Liver (tissue), 9 donors: ENCODE measurements around the gene SPTAN1. TPM values are rescaled to one million over a fixed set of nuclear protein-coding genes. Genes with fewer than 3 reads are reported as not detected.

ENCODE experiments used
- DNase-seq: peaks from one replicate; pipeline ENCODE4 v3.0.0-alpha.2; 2017; ENCODE audit warnings: low spot score
- H3K27ac ChIP-seq, 2 donors: one replicate each; pipeline ENCODE4 v1.7.0; 2013; ENCODE audit warnings: inconsistent platforms in 2 of 2, low read length in 2 of 2, control low read depth in 1 of 2, low read depth in 1 of 2, mild to moderate bottlenecking in 1 of 2
- H3K27me3 ChIP-seq, 4 donors: one replicate each; pipeline versions ENCODE4 v1.6.1 to v1.7.0; 2013; ENCODE audit warnings: low read length in 3 of 4, inconsistent platforms in 1 of 4, mild to moderate bottlenecking in 1 of 4, moderate library complexity in 1 of 4; ENCODE audit not compliant: control insufficient read depth in 4 of 4, insufficient read depth in 4 of 4
- H3K36me3 ChIP-seq, 4 donors: one replicate each; pipeline versions ENCODE4 v1.6.1 to v1.7.0; 2013; ENCODE audit warnings: low read length in 3 of 4, mild to moderate bottlenecking in 3 of 4, low read depth in 1 of 4, moderate library complexity in 1 of 4; ENCODE audit not compliant: control insufficient read depth in 4 of 4, insufficient read depth in 3 of 4
- H3K4me1 ChIP-seq, 4 donors: one replicate each; pipeline versions ENCODE4 v1.6.1 to v1.7.0; 2013; ENCODE audit warnings: low read length in 3 of 4, mild to moderate bottlenecking in 3 of 4, moderate library complexity in 1 of 4; ENCODE audit not compliant: control insufficient read depth in 4 of 4, insufficient read depth in 4 of 4
- H3K4me3 ChIP-seq, 3 donors: one replicate each; pipeline versions ENCODE4 v1.6.1 to v1.7.0; 2013; ENCODE audit warnings: low read length in 3 of 3, control low read depth in 1 of 3, low read depth in 1 of 3, mild to moderate bottlenecking in 1 of 3
- H3K9ac ChIP-seq, 2 donors: one replicate each; pipeline ENCODE4 v1.7.0; 2013; ENCODE audit warnings: low read length in 2 of 2, mild to moderate bottlenecking in 2 of 2, moderate library complexity in 2 of 2, control low read depth in 1 of 2, low read depth in 1 of 2
- H3K9me3 ChIP-seq, 4 donors: one replicate each; pipeline versions ENCODE4 v1.6.1 to v1.7.0; 2013; ENCODE audit warnings: low read length in 3 of 4; ENCODE audit not compliant: control insufficient read depth in 4 of 4
- ATF3 ChIP-seq: IDR thresholded peaks from 2 replicates; pipeline ENCODE4 v1.6.1; 2016; ENCODE audit warnings: antibody characterized with exemption
- EGR1 ChIP-seq, 2 donors: IDR thresholded peaks; 2 replicates each; pipeline ENCODE4 v1.6.1; 2016 to 2018; ENCODE audit warnings: antibody characterized with exemption in 2 of 2, low read depth in 2 of 2
- FOXA1 ChIP-seq: IDR thresholded peaks from 2 replicates; pipeline ENCODE4 v1.6.1; 2016; ENCODE audit warnings: antibody characterized with exemption
- FOXA2 ChIP-seq: IDR thresholded peaks from 2 replicates; pipeline ENCODE4 v1.6.1; 2016; ENCODE audit warnings: antibody characterized with exemption
- GABPA ChIP-seq, 2 donors: IDR thresholded peaks in 1 of 2; conservative IDR thresholded peaks in 1 of 2; 2 replicates each; pipeline ENCODE4 v1.6.1; 2016; ENCODE audit warnings: antibody characterized with exemption in 2 of 2, mild to moderate bottlenecking in 1 of 2, moderate library complexity in 1 of 2
- HNF4A ChIP-seq, 2 donors: conservative IDR thresholded peaks; 2 replicates each; pipeline ENCODE4 v1.6.1; 2016; ENCODE audit warnings: antibody characterized with exemption in 2 of 2, mild to moderate bottlenecking in 2 of 2
- HNF4G ChIP-seq: IDR thresholded peaks from 2 replicates; pipeline ENCODE4 v1.6.1; 2016; ENCODE audit warnings: antibody characterized with exemption
- JUND ChIP-seq, 2 donors: IDR thresholded peaks; 2 replicates each; pipeline ENCODE4 v1.6.1; 2016; ENCODE audit warnings: antibody characterized with exemption in 2 of 2
- MAX ChIP-seq: IDR thresholded peaks from 2 replicates; pipeline ENCODE4 v1.6.1; 2016; ENCODE audit warnings: antibody characterized with exemption
- NR2F2 ChIP-seq: IDR thresholded peaks from 2 replicates; pipeline ENCODE4 v1.6.1; 2016; ENCODE audit warnings: antibody characterized with exemption
- RAD21 ChIP-seq, 2 donors: IDR thresholded peaks; 2 replicates each; pipeline ENCODE4 v1.6.1; 2016; ENCODE audit warnings: antibody characterized with exemption in 2 of 2, mild to moderate bottlenecking in 2 of 2
- REST ChIP-seq: IDR thresholded peaks from 2 replicates; pipeline ENCODE4 v1.6.1; 2016; ENCODE audit warnings: antibody characterized with exemption, mild to moderate bottlenecking
- RXRA ChIP-seq, 2 donors: IDR thresholded peaks; 2 replicates each; pipeline ENCODE4 v1.6.1; 2017 to 2018; ENCODE audit warnings: antibody characterized with exemption in 2 of 2, mild to moderate bottlenecking in 1 of 2
- SP1 ChIP-seq: IDR thresholded peaks from 2 replicates; pipeline ENCODE4 v1.6.1; 2018; ENCODE audit warnings: antibody characterized with exemption, mild to moderate bottlenecking
- TAF1 ChIP-seq: conservative IDR thresholded peaks from 2 replicates; pipeline ENCODE4 v1.6.1; 2016; ENCODE audit warnings: antibody characterized with exemption, mild to moderate bottlenecking
- YY1 ChIP-seq: IDR thresholded peaks from 2 replicates; pipeline ENCODE4 v1.6.1; 2016; ENCODE audit warnings: antibody characterized with exemption, mild to moderate bottlenecking
- ZBTB33 ChIP-seq: IDR thresholded peaks from 2 replicates; pipeline ENCODE4 v1.6.1; 2016; ENCODE audit warnings: antibody characterized with exemption
- WGBS: extraction: QIAGEN DNeasy Blood & Tissue Kit; methylation state at CpG from one replicate; pipeline ENCODE4 v1.1.7; 2013; 5-methylcytosine and 5-hydroxymethylcytosine counted together
- polyA plus RNA-seq, 2 donors: library from polyadenylated mRNA; stranded (reverse) in 1 of 2; unstranded in 1 of 2; fragments of 200-250 nt in 1 of 2; fragments of >200 nt in 1 of 2; fragmentation: Nextera tagmentation in 1 of 2; extraction: Ambion mirVana in 1 of 2; gene quantifications; one replicate each; pipeline versions ENCODE4 v1.2.1 to v1.2.3, GENCODE V29; 2013 to 2015
- total RNA-seq, 2 donors: library from RNA; depleted of rRNA; stranded (reverse); fragments of >200 nt; gene quantifications; one replicate each; pipeline ENCODE4 v1.2.3, GENCODE V29; 2014
- donor health status: healthy.
- donor health status: healthy.
- donor health status: healthy.
- donor health status: healthy.
- donor health status: healthy.

SPTAN1 gene
- total and polyA plus RNA-seq, 4 donors = 31.3 to 86.5 (median 60.4) TPM

GRCh38 chr9:128556276-128556675, 3.9 kb downstream of the SPTAN1 start:
- no peak overlapping the region for H3K4me3 ChIP-seq
- WGBS = 86% methylated on average over 2 of the region's 2 CpGs
- DNase-seq = no peak
- no peak for TF ChIP-seq FOXA1
- no peak for TF ChIP-seq GABPA (IDR thresholded peaks at IDR 0.05 in 1 of 2, conservative IDR thresholded peaks at IDR 0.05 in 1 of 2)
- TF ChIP-seq ATF3 = no peak
- no peak for TF ChIP-seq HNF4G
- TF ChIP-seq NR2F2 = no peak
- no peak for TF ChIP-seq FOXA2
- TF ChIP-seq YY1 = no peak
- no peak for TF ChIP-seq EGR1 (IDR thresholded peaks at IDR 0.05; ENCODE audit: low read depth in 2 of 2)
- no peak for TF ChIP-seq RAD21 (IDR thresholded peaks at IDR 0.05)
- no peak for TF ChIP-seq REST
- TF ChIP-seq HNF4A (conservative IDR thresholded peaks at IDR 0.05) = no peak
- no peak for TF ChIP-seq RXRA (IDR thresholded peaks at IDR 0.05)
- TF ChIP-seq ZBTB33 = no peak
- no peak for TF ChIP-seq SP1
- H3K27me3 ChIP-seq = no peaks in the 10 kb centered on the region
- no peaks in the 10 kb centered on the region for H3K36me3 ChIP-seq
- H3K27ac ChIP-seq = peak overlapping the region; percentile 30 to 54
- H3K9ac ChIP-seq = no peak overlapping the region
- H3K4me1 ChIP-seq = peaks cover 22 to 67% (median 63%) of the 10 kb centered on the region in 4 donors
- H3K9me3 ChIP-seq = no peaks in the 10 kb centered on the region

GRCh38 chr9:128556926-128557634, 4.7 kb downstream of the SPTAN1 start:
- H3K36me3 ChIP-seq = no peaks in the 10 kb centered on the region
- H3K4me1 ChIP-seq = peaks cover 20 to 61% (median 59%) of the 10 kb centered on the region in 4 donors
- H3K4me3 ChIP-seq = peak overlapping the region in 1 of 3 donors; percentile 15
- H3K9ac ChIP-seq = no peak overlapping the region
- 33% methylated on average over 5 of the region's 5 CpGs for WGBS
- H3K27ac ChIP-seq = peak overlapping the region; percentile 39 to 54
- no peaks in the 10 kb centered on the region for H3K27me3 ChIP-seq
- H3K9me3 ChIP-seq = no peaks in the 10 kb centered on the region
- no peak for DNase-seq
- TF ChIP-seq JUND (IDR thresholded peaks at IDR 0.05) = peak; percentile 32 to 46
- no peak for TF ChIP-seq MAX
- no peak for TF ChIP-seq NR2F2
- peak; percentile 89 to 92 for TF ChIP-seq HNF4A (conservative IDR thresholded peaks at IDR 0.05)
- TF ChIP-seq EGR1 (IDR thresholded peaks at IDR 0.05; ENCODE audit: low read depth in 2 of 2) = no peak
- TF ChIP-seq ATF3 = no peak
- peak; percentile 74 for TF ChIP-seq SP1
- peak; percentile 47 for TF ChIP-seq HNF4G
- TF ChIP-seq RAD21 (IDR thresholded peaks at IDR 0.05) = peak; percentile 13 to 25
- no peak for TF ChIP-seq GABPA (IDR thresholded peaks at IDR 0.05 in 1 of 2, conservative IDR thresholded peaks at IDR 0.05 in 1 of 2)
- TF ChIP-seq REST = peak; percentile 38
- TF ChIP-seq TAF1 = no peak
- peak; percentile 30 for TF ChIP-seq FOXA2
- TF ChIP-seq YY1 = peak; percentile 47
- TF ChIP-seq FOXA1 = no peak
- TF ChIP-seq RXRA (IDR thresholded peaks at IDR 0.05) = peak; percentile 43 to 71
- no peak for TF ChIP-seq ZBTB33
